ENCODE results near the gene SPHK1. TPM values are rescaled to one million over a fixed set of nuclear protein-coding genes. Genes with fewer than 3 reads are reported as not detected.

The SPHK1 gene
- total RNA-seq, 1 donor from 2014 or later: 1.6 TPM

DNA sequence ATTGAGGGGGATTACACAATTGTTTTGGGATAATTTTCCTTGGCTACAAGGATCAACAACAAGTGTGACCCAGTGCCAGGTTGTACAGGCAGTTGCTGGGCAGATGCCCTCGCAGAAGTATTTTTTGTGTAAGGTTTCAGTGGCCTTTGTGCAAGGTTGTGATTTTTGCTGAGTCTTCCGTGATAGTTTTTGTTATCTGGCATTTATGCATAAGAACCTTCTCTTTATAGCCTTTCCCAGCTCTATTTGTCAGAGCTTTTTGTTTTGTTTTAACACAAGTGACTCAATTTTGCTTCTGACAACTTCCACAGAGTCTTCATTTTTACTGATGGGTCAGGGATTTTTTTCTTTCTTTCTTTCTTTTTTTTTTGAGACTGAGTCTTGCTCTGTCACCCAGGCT, 23.9 kb upstream of the SPHK1 start:
- FAIRE-seq: no peak
- no peak for DNase-seq (ENCODE audit: low spot score in 2 of 2)

GRCh38 chr17:76363107-76363842, 21.1 kb upstream of the SPHK1 start:
- DNase-seq (ENCODE audit: low spot score in 2 of 2) (no peak), FAIRE-seq (no peak)

DNA sequence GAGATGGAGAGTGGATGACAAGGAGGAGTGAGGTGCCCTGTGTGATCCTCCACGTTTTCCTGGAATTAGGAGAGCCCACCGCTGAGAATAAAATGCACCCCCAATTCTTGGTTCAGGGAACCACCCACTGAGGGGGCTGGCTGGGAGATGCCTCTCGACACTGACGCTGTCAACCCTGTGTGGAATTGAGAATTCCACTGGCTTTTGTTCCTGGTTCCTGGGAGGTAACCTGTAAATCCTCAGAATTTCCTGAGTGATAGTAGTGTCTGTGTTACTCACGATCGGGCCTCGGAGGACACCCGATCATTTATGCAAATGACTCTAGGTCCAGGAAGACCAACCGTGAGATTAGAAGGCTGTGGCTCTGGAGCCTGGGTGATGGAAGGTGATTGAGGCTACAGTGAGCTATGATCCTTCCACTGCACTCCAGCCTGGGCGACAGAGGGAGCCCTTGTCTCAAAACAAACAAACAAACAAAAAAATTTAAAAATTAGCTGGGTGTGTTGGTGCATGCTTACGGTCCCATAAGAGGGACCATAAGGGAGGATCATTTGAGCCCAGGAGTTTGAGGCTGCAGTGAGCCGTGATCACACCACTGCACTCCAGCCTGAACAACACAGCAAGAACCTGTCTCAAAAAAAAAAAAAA, 19.0 kb upstream of the SPHK1 start:
- DNase-seq (ENCODE audit: low spot score in 2 of 2) (no peak), FAIRE-seq (no peak)

GRCh38 chr17:76366247-76366646, 18.2 kb upstream of the SPHK1 start:
- FAIRE-seq: no peak
- DNase-seq (ENCODE audit: low spot score in 2 of 2): no peak

DNA sequence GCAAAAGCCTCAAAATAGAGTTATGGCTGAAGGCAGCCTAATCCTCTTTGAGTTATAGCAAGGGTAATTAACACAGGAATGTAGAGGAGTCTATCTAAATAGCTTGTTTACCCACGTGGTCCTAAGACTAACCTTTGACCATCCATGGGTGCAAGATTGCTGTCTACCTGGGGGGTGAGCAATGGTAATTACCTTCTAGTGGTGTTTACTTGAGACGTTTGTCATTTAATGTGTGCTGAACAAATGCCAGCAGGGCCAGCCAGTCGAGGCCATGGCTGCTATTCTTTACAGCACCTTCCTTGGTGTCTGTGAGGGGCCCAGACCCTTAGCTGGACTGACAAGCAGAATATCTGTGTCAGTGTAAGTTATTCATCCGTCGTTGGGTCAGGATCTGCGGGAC, 16.8 kb upstream of the SPHK1 start:
- FAIRE-seq (no peak), DNase-seq (ENCODE audit: low spot score in 2 of 2) (no peak)

DNA sequence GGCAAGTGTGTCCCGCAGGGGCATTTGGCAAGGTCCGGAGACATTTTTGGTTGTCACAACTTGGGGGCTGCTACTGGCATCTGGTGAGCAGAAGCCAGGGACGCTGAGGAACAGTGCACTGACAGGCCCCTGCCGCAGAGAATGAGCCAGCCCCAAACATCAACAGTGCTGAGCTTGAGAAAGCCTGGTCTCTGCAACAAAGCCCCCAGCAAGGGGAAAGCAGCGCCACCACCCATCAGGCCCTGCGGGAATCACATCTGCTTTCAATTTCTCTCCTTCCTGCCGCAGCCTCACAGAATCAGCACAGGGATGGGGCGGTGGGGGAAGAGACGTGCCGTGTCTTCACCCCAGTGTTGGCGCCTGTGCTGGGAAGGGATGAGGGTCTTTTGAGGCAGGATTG, 15.9 kb upstream of the SPHK1 start:
- FAIRE-seq (no peak), DNase-seq (ENCODE audit: low spot score in 2 of 2) (no peak)

- no peak for DNase-seq (ENCODE audit: low spot score in 2 of 2)
- FAIRE-seq: no peak
Measured at GRCh38 chr17:76369379-76369778, 15.0 kb upstream of the SPHK1 start.

- DNase-seq (ENCODE audit: low spot score in 2 of 2) (no peak), FAIRE-seq (no peak)
Measured at GRCh38 chr17:76369804-76370203, 14.6 kb upstream of the SPHK1 start.

DNA sequence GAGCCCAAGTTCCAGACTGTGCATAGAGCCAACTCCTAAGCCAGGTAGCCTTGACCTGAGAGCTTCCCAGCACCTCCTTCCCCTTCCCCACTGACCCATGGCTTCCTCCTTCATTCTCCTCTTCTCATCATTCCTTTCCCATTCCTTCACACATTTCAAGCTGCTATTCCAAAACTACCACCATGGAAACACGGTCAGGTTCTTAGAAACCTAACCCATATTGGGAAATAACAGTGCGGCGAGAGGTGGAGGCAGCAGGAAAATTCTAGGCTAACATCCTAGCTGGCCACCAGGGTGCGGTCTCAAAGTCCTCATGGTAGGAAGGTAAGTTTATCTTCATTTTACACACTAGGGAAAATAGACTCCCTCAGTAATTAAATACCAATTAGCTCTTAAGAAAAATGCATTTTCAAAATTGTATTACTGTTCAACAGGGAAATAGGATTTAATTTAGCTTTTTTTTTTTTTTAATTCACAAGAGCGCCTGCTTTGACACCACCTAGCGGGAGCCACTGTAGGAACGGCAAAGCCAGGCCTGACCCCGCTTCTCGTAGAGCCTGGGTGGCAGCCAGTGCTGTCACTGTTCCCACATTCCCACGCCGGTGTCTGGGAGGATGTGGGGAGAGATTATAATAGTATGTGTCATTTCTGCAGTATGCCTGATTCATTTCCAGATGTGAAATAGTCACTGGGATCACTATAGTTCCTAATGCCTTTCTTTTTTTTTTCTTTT, 14.0 kb upstream of the SPHK1 start:
- DNase-seq (ENCODE audit: low spot score in 2 of 2): peak in 1 of 2 donors; percentile 52
- no peak for FAIRE-seq

- DNase-seq (ENCODE audit: low spot score in 2 of 2) (no peak), FAIRE-seq (no peak)
Measured at GRCh38 chr17:76371656-76372628, 12.5 kb upstream of the SPHK1 start.

DNA sequence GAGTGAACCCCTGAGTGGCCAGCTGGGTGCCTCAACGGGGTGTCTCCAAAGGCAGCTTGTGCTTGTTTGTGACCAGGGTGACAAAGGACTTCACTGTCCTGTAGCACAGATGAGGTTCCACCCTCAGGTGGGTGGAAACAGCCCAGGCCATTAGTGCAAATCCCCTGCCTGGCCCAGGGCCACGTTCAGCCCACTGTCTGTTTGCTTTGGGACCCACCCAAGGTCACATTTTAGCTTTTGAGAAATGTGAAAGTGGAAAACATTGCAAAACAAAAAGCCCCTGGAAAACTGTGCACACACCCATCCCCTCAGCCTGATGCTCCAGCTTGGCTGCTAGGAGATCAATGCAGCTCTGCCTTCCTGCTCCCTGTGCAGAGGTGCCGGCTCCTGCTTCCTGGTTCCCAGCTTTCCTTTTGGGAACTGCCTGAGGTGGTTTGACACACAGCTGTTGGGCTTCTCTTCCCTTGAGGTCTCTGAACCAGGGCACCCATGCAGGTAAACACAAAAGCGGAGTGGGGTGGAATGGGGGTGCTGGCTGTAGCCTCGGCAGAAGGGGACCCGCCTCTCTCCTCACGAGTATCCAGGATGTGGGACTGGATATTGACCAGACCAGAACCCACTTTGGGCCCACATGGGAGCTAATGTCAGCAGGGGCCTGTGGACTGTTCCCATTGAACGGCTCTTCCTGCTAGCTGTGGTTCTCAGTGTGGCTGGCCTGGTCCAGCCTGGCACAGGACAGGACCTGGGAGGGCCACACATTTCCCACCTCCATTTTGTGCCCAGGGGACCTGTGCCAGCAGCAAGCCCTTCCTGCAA, 7.9 kb upstream of the SPHK1 start:
- no peak for DNase-seq (ENCODE audit: low spot score in 2 of 2)
- FAIRE-seq: no peak

GRCh38 chr17:76378548-76379274, 5.7 kb upstream of the SPHK1 start:
- FAIRE-seq (no peak), DNase-seq (ENCODE audit: low spot score in 2 of 2) (no peak)

GRCh38 chr17:76379275-76379641, 5.2 kb upstream of the SPHK1 start:
- FAIRE-seq: no peak
- DNase-seq (ENCODE audit: low spot score in 2 of 2): no peak

GRCh38 chr17:76379646-76380376, 4.6 kb upstream of the SPHK1 start:
- DNase-seq (ENCODE audit: low spot score in 2 of 2) (no peak), FAIRE-seq (no peak)

DNA sequence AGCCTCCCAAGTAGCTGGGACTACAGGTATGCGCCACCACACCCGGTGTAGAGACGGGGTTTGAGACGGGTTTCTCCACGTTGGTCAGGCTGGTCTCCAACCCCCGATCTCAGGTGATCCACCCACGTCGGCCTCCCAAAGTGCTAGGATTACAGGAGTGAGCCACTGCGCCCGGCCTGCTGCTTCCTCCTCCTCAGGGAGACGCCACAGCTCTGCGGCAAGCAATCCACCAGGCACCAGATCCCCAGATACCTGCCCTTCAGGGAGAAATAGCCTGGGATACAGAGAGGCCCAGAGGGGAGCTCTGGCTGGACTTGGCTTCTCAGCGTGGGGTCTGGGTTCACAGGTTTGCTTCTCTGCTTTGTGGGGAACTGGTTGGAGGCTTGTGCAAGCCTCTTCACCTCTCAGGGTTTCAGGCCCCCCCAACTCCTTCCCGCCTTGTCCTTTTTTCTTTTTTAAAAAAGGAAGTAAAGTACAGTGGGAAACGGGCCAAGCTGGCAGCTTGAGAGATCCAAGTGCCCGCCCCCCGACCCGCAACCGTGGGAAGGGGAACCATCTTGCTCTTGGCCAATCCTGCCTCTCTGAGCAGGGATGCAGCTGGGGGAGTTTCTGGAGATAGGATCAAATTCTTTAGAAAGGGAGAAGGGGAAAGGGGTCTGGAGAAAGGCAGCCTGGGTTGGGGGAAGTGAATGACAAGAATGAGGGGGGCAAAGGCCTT, 2.6 kb upstream of the SPHK1 start:
- DNase-seq (ENCODE audit: low spot score in 2 of 2): no peak
- no peak for FAIRE-seq

GRCh38 chr17:76382351-76382802, 2.0 kb upstream of the SPHK1 start:
- DNase-seq (ENCODE audit: low spot score in 2 of 2): no peak
- no peak for FAIRE-seq

- FAIRE-seq (no peak), DNase-seq (ENCODE audit: low spot score in 2 of 2) (peak; percentile 59 to 76)
Measured at GRCh38 chr17:76382803-76383545, 1.4 kb upstream of the SPHK1 start.

Measured in frontal cortex (tissue), 4 donors.